ENCODE data around the gene BBX. TPM values are rescaled to one million over a fixed set of nuclear protein-coding genes. Genes with fewer than 3 reads are reported as not detected.

Gene BBX
- total RNA-seq, 6 experiments from 2014 or later = 40.6 to 50.3 (median 46.4) TPM

DNA sequence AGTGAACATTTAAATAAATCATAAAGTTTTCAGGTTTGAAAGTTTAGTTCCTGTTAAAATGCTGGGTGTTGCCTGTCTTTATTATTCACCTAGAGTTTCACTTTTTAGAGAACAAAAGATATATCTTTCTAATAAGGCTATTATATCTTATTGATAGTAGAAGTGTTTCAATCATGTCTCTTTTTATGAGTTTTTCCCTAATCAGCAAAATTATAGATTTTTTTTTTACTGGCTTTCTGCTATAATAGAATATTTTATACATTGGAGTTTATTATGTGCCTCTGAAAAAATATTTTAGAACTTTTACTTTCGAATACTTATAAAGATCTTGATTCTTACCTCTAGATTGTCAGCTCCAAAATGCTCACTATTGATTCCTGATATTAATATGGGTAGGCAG lies 131.5 kb downstream of the BBX start:
- TF ChIP-seq, protein P1, sequence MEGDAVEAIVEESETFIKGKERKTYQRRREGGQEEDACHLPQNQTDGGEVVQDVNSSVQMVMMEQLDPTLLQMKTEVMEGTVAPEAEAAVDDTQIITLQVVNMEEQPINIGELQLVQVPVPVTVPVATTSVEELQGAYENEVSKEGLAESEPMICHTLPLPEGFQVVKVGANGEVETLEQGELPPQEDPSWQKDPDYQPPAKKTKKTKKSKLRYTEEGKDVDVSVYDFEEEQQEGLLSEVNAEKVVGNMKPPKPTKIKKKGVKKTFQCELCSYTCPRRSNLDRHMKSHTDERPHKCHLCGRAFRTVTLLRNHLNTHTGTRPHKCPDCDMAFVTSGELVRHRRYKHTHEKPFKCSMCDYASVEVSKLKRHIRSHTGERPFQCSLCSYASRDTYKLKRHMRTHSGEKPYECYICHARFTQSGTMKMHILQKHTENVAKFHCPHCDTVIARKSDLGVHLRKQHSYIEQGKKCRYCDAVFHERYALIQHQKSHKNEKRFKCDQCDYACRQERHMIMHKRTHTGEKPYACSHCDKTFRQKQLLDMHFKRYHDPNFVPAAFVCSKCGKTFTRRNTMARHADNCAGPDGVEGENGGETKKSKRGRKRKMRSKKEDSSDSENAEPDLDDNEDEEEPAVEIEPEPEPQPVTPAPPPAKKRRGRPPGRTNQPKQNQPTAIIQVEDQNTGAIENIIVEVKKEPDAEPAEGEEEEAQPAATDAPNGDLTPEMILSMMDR (IDR thresholded peaks at IDR 0.05) = no peak
- H3K36me3 Mint-ChIP-seq (ENCODE audit: low read depth) = peaks cover 5% of the 10 kb centered on the region; the same call in 1 of the 2 replicates
- DNase-seq = no peak
- H3K4me3 Mint-ChIP-seq = no peak overlapping the region
- peaks cover 2% of the 10 kb centered on the region; the same call in 1 of the 2 replicates for H3K27me3 Mint-ChIP-seq (ENCODE audit: insufficient read depth)
- H3K27ac Mint-ChIP-seq = no peak overlapping the region
- H3K9me3 Mint-ChIP-seq = no peaks in the 10 kb centered on the region
- peaks cover 30% of the 10 kb centered on the region for H3K4me1 Mint-ChIP-seq (ENCODE audit: low read depth)

DNA sequence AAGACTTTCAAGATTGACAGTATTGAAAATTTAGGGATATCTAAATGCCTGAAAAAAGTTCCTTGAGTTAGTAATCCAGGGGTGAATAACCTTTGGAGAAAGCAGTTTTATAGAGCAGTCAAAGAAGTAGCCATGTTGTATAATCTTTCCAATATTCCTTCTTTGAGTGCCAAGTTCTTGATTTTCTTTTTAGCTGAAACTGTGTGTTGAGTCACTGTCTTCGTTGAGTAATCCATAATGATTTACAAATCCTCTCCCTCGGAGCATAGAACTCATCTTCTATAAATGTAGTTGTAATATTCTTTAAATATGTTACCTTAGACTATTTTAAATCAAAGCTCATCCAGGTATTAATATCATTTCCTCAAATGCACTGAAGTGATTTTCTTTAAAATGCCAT lies 135.2 kb downstream of the BBX start:
- TF ChIP-seq, protein P1 (IDR thresholded peaks at IDR 0.05) = no peak
- Mint-ChIP-seq H3K4me1 (ENCODE audit: low read depth) (peaks cover 61% of the 10 kb centered on the region), H3K36me3 (ENCODE audit: low read depth) (no peaks in the 10 kb centered on the region), H3K4me3 (peak overlapping the region; percentile 56; the same call in 1 of the 2 replicates), H3K9me3 (no peaks in the 10 kb centered on the region), H3K27me3 (ENCODE audit: insufficient read depth) (peaks cover 2% of the 10 kb centered on the region; the same call in 1 of the 2 replicates), H3K27ac (peak overlapping the region; percentile 74)
- peak; percentile 33 for DNase-seq

DNA sequence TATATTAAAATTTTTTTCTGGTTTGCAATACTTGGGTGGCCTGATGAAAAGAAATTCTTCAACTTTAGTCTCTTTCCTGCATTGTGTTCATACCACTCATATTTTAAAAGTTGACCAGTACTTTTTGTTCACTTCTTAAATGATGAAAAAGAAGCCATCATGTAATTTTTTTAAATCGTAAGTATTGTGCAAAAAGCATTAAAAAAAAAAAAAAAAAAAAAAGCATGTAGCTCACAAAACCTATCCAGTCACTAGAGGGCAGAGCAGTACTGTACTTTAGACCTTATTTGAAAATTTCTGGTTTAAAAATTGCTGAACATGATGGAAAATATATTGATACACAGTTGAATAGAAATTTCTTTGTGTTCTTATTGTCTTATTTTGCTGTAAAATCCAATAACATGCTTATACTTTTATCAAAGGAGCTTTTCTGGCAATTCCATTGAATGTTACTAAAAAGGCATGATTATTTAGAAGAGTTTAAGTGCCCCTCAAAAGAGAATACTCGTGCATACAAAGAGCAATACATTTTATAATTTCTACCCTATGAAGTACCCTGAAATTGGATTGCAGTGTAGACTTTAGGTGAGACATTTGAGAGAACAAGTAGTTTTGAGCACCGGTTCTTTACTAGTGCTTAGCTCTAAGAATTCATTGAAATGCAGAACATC lies 137.7 kb downstream of the BBX start:
- TF ChIP-seq, protein P1 (IDR thresholded peaks at IDR 0.05) = peak; percentile 85
- no peaks in the 10 kb centered on the region for H3K9me3 Mint-ChIP-seq
- H3K4me3 Mint-ChIP-seq = no peak overlapping the region
- no peaks in the 10 kb centered on the region for H3K27me3 Mint-ChIP-seq (ENCODE audit: insufficient read depth)
- peak overlapping the region; percentile 53 for H3K27ac Mint-ChIP-seq
- H3K36me3 Mint-ChIP-seq (ENCODE audit: low read depth) = no peaks in the 10 kb centered on the region
- peaks cover 86% of the 10 kb centered on the region for H3K4me1 Mint-ChIP-seq (ENCODE audit: low read depth)
- DNase-seq = peak; percentile 41

DNA sequence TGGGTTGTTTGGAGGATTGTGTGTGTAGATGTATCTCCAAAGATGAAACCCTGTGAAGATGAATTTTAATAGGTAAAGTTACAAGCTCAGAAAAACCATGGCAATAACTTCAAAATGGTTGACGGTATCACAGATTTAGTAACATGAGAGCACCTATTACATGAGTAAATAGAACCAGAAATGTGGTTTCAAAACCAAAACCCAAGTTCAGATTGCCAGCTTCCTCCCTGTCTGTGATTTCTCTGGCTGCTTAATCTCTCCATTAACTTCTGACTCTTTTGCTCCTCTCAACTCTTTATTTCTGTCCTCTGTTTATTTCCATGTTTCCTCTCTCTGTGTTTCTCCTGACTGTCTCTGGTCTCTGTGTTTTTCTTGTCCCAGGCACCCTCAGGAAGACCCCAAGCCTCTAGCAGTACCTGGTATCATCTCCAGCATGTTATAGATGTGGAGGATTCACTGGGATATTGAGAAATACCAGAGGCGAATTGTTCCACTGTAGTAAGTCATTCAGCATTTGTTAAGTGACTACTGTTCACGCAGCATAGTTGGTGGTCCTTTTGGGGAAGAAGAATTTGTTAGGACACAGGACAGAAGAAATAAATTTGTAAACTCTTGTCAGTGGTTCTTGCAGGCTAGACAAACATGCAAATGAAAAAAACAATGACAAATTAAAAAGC lies 138.8 kb downstream of the BBX start:
- TF ChIP-seq, protein P1 (IDR thresholded peaks at IDR 0.05) = no peak
- H3K9me3 Mint-ChIP-seq = no peaks in the 10 kb centered on the region
- H3K27ac Mint-ChIP-seq = peak overlapping the region; percentile 85
- peak overlapping the region; percentile 79 for H3K4me3 Mint-ChIP-seq
- H3K36me3 Mint-ChIP-seq (ENCODE audit: low read depth) = no peaks in the 10 kb centered on the region
- no peak for DNase-seq
- no peaks in the 10 kb centered on the region for H3K27me3 Mint-ChIP-seq (ENCODE audit: insufficient read depth)
- peaks cover 88% of the 10 kb centered on the region for H3K4me1 Mint-ChIP-seq (ENCODE audit: low read depth)

DNA sequence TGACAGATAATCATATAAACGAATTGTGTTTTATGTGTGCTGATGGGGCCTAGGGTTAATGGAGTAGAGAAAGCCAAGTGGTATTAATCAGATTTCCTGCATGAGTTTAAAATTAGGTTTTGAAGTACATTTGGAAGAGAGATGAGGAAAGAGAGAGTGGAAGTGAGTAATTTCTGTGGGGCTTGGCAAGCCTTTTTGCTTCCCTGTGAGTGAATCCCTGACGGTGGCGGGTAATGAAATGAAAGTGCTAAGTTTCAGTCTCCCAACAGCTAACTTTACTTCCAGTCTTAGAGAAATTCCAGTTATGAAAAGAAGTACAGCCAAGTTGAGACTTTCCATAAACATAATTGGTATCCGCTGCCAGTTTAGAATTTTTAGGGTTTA lies 139.4 kb downstream of the BBX start:
- H3K4me3 Mint-ChIP-seq = peak overlapping the region; percentile 79
- H3K9me3 Mint-ChIP-seq = no peaks in the 10 kb centered on the region
- H3K4me1 Mint-ChIP-seq (ENCODE audit: low read depth) = peaks cover 83% of the 10 kb centered on the region
- DNase-seq = peak; percentile 47
- no peaks in the 10 kb centered on the region for H3K27me3 Mint-ChIP-seq (ENCODE audit: insufficient read depth)
- H3K27ac Mint-ChIP-seq = peak overlapping the region; percentile 85
- TF ChIP-seq, protein P1 (IDR thresholded peaks at IDR 0.05) = no peak
- H3K36me3 Mint-ChIP-seq (ENCODE audit: low read depth) = no peaks in the 10 kb centered on the region

Data from HFFc6 (cell line).